H1 (cell line): ENCODE data around the gene POLR3C. TPM values are rescaled to one million over a fixed set of nuclear protein-coding genes. Genes with fewer than 3 reads are reported as not detected.

Experiments used
- CTCF ChIA-PET: fragments of 300-600 bp; sonication (Branson Sonifier 250); formaldehyde crosslinking; loops from one replicate; lab custom pipeline; 2021; ENCODE audit not compliant: partially characterized antibody; lab: Charles Lee
- POLR2A ChIA-PET: fragments of 300-600 bp; sonication (Branson Sonifier 250); formaldehyde crosslinking; loops from one replicate; lab custom pipeline; 2021; ENCODE audit warnings: inconsistent platforms; ENCODE audit not compliant: partially characterized antibody; lab: Charles Lee
- DNase-seq, 2 experiments: peaks; one replicate each; pipeline versions ENCODE4 v3.0.0 to v3.0.0-alpha.2; 2010 to 2022; ENCODE audit warnings: low spot score in 2 of 2, low read depth in 1 of 2, mixed read lengths in 1 of 2
- FAIRE-seq: peaks from 2 replicates; lab custom pipeline; 2011; peaks lifted over from hg19 to GRCh38; lab: Jason Lieb, UNC
- H2AFZ ChIP-seq: 2 replicates; pipeline ENCODE4 v1.8.1; 2012; ENCODE audit warnings: low read length, inconsistent platforms
- H2AK5ac ChIP-seq: 2 replicates; pipeline ENCODE4 v1.6.1; 2013; ENCODE audit warnings: low read depth, low read length
- H2BK120ac ChIP-seq: replicated peaks from 2 replicates; pipeline ENCODE3; 2013; ENCODE audit warnings: low read depth, low read length, inconsistent platforms
- H2BK12ac ChIP-seq: 2 replicates; pipeline ENCODE4 v1.6.1; 2013; ENCODE audit warnings: low read depth, low read length
- H2BK15ac ChIP-seq: 2 replicates; pipeline ENCODE4 v1.6.1; 2013; ENCODE audit warnings: low read length
- H2BK20ac ChIP-seq: 2 replicates; pipeline ENCODE4 v1.6.1; 2013; ENCODE audit warnings: low read length
- H2BK5ac ChIP-seq: 2 replicates; pipeline ENCODE4 v1.6.1; 2013; ENCODE audit warnings: low read depth, low read length
- H3K14ac ChIP-seq: 2 replicates; pipeline ENCODE4 v1.6.1; 2013; ENCODE audit warnings: inconsistent platforms; ENCODE audit not compliant: insufficient read length
- H3K18ac ChIP-seq: 2 replicates; pipeline ENCODE4 v1.6.1; 2013; ENCODE audit warnings: low read length; ENCODE audit errors: extremely low read depth
- H3K23ac ChIP-seq: 2 replicates; pipeline ENCODE4 v1.6.1; 2013; ENCODE audit warnings: inconsistent platforms; ENCODE audit not compliant: insufficient read length
- H3K23me2 ChIP-seq: 2 replicates; pipeline ENCODE4 v1.6.1; 2013; ENCODE audit warnings: low read depth, low read length
- H3K27ac ChIP-seq: 2 replicates; pipeline ENCODE4 v1.6.1; 2011; ENCODE audit warnings: low read depth, low read length, inconsistent platforms
- H3K27me3 ChIP-seq, 4 experiments: replicated peaks in 1 of 4; 1 replicate in 1 of 4; 2 replicates in 3 of 4; pipeline versions ENCODE4 v1.6.1 to v1.8.1; 2011 to 2013; ENCODE audit warnings: low read length in 3 of 4, mild to moderate bottlenecking in 3 of 4, inconsistent platforms in 2 of 4, mixed read lengths in 2 of 4, moderate library complexity in 1 of 4; ENCODE audit not compliant: control insufficient read depth in 3 of 4, insufficient read depth in 3 of 4; ENCODE audit errors: extremely low read depth in 1 of 4
- H3K36me3 ChIP-seq, 4 experiments: 2 replicates each; pipeline versions ENCODE4 v1.6.1 to v1.8.1; 2011 to 2013; ENCODE audit warnings: mild to moderate bottlenecking in 4 of 4, low read length in 3 of 4, moderate library complexity in 2 of 4, control low read depth in 1 of 4, inconsistent platforms in 1 of 4; ENCODE audit not compliant: insufficient read depth in 4 of 4, control insufficient read depth in 2 of 4
- H3K4ac ChIP-seq: replicated peaks from 2 replicates; pipeline ENCODE3; 2013; ENCODE audit warnings: low read length, low read depth, mixed read lengths, inconsistent platforms; ENCODE audit not compliant: insufficient read length
- H3K4me1 ChIP-seq, 4 experiments: replicated peaks in 1 of 4; 1 replicate in 1 of 4; 2 replicates in 3 of 4; pipeline versions ENCODE4 v1.6.1 to v1.8.1; 2011 to 2013; ENCODE audit warnings: low read length in 3 of 4, inconsistent platforms in 2 of 4, mixed read lengths in 1 of 4; ENCODE audit not compliant: insufficient read depth in 4 of 4, control insufficient read depth in 3 of 4
- H3K4me2 ChIP-seq, 2 experiments: 2 replicates each; pipeline versions ENCODE4 v1.6.1 to v1.8.1; 2011 to 2013; ENCODE audit warnings: low read depth in 2 of 2, low read length in 2 of 2, control low read depth in 1 of 2, inconsistent platforms in 1 of 2, mild to moderate bottlenecking in 1 of 2; ENCODE audit not compliant: insufficient read depth in 1 of 2
- H3K4me3 ChIP-seq, 4 experiments: fragments of 200-600, 300-600 bp in 1 of 4; sonication (generic), shearing (Covaris generic), sonication (Bioruptor Twin) in 1 of 4; 2 replicates each; pipeline versions ENCODE4 v1.5.1 to v1.8.1; 2011 to 2016; ENCODE audit warnings: low read length in 4 of 4, low read depth in 3 of 4, control low read depth in 2 of 4, inconsistent platforms in 2 of 4, mild to moderate bottlenecking in 2 of 4, mixed read lengths in 1 of 4, moderate library complexity in 1 of 4; ENCODE audit not compliant: insufficient read depth in 2 of 4; ENCODE audit errors: extremely low read depth in 1 of 4
- H3K56ac ChIP-seq: replicated peaks from 2 replicates; pipeline ENCODE3; 2013; ENCODE audit warnings: low read depth, mild to moderate bottlenecking, mixed read lengths, low read length, inconsistent platforms; ENCODE audit not compliant: insufficient read length
- H3K79me1 ChIP-seq: 2 replicates; pipeline ENCODE4 v1.6.1; 2013; ENCODE audit warnings: low read depth, low read length, control low read depth
- H3K79me2 ChIP-seq, 2 experiments: 2 replicates each; pipeline versions ENCODE4 v1.6.1 to v1.8.1; 2012 to 2013; ENCODE audit warnings: low read length in 2 of 2, mild to moderate bottlenecking in 2 of 2, inconsistent platforms in 1 of 2; ENCODE audit not compliant: insufficient read depth in 2 of 2, control insufficient read depth in 1 of 2
- H3K9ac ChIP-seq, 4 experiments: replicated peaks in 1 of 4; 1 replicate in 1 of 4; 2 replicates in 3 of 4; pipeline versions ENCODE4 v1.6.1 to v1.8.1; 2011 to 2013; ENCODE audit warnings: low read depth in 3 of 4, low read length in 3 of 4, control low read depth in 2 of 4, mild to moderate bottlenecking in 2 of 4, moderate library complexity in 2 of 4, inconsistent platforms in 1 of 4; ENCODE audit errors: extremely low read depth in 1 of 4
- H3K9me3 ChIP-seq, 2 experiments: 2 replicates each; pipeline versions ENCODE4 v1.6.1 to v1.8.1; 2012 to 2013; ENCODE audit warnings: mild to moderate bottlenecking in 2 of 2, moderate library complexity in 2 of 2, control low read depth in 1 of 2, inconsistent platforms in 1 of 2, low read depth in 1 of 2, low read length in 1 of 2, mixed read lengths in 1 of 2; ENCODE audit not compliant: insufficient read depth in 2 of 2
- H4K20me1 ChIP-seq, 2 experiments: replicated peaks in 1 of 2; 2 replicates each; pipeline versions ENCODE3 to v1.8.1; 2011 to 2013; ENCODE audit warnings: inconsistent platforms in 2 of 2, low read length in 2 of 2, mild to moderate bottlenecking in 1 of 2; ENCODE audit not compliant: insufficient read depth in 2 of 2, control insufficient read depth in 1 of 2
- H4K5ac ChIP-seq: 2 replicates; pipeline ENCODE4 v1.6.1; 2013; ENCODE audit warnings: low read length, low read depth, mixed read lengths, inconsistent platforms; ENCODE audit not compliant: insufficient read length
- H4K8ac ChIP-seq: 2 replicates; pipeline ENCODE4 v1.8.0; 2013; ENCODE audit warnings: mild to moderate bottlenecking, moderate library complexity, low read length, inconsistent platforms; ENCODE audit not compliant: insufficient read depth; ENCODE audit errors: extremely low read depth
- H4K91ac ChIP-seq: replicated peaks from 2 replicates; pipeline ENCODE3; 2013; ENCODE audit warnings: low read length, mixed read lengths, inconsistent platforms; ENCODE audit not compliant: insufficient read length
- SP4 ChIP-seq: IDR thresholded peaks from 2 replicates; pipeline ENCODE4 v1.6.1; 2012; ENCODE audit warnings: low read length, inconsistent platforms
- TAF7 ChIP-seq: optimal IDR thresholded peaks from 2 replicates; pipeline ENCODE3; 2011; ENCODE audit warnings: low read depth, mild to moderate bottlenecking, inconsistent platforms, low read length, moderate library complexity, borderline replicate concordance
- WGBS, 2 experiments: shearing (Covaris generic) in 1 of 2; methylation state at CpG; one replicate each; pipeline versions ENCODE4 v1.1.6 to v1.1.7; 2013 to 2015; ENCODE audit warnings: low lambda C conversion rate in 2 of 2, mixed read lengths in 2 of 2, inconsistent platforms in 1 of 2, low coverage in 1 of 2, missing lambda C conversion rate in 1 of 2; ENCODE audit not compliant: insufficient replicate concordance in 2 of 2, insufficient coverage in 1 of 2, insufficient read length in 1 of 2; ENCODE audit errors: extremely low coverage in 1 of 2, missing lambda C conversion rate in 1 of 2; 5-methylcytosine and 5-hydroxymethylcytosine counted together
- polyA plus RNA-seq, 7 experiments: library from polyadenylated mRNA; depleted of rRNA in 3 of 7; stranded (reverse) in 5 of 7; unstranded in 2 of 7; fragments of >200 nt in 5 of 7; fragments of 200-250 nt in 2 of 7; gene quantifications; 1 replicate in 5 of 7; 2 replicates in 1 of 7; 4 replicates in 1 of 7; pipeline versions ENCODE4 v1.2.1 to v1.2.3, GENCODE V29; 2011 to 2013; ENCODE audit warnings: missing spikeins in 2 of 7, mixed read lengths in 2 of 7
- total RNA-seq: library from RNA; stranded (reverse); fragmentation: NEBNext Ultra II Directional; extraction: Animal tissue kit (Norgen Biotek cat#: 25700); gene quantifications from 2 replicates; pipeline ENCODE4 v1.2.1, GENCODE V29; 2021
- TF ChIP-seq, protein P1 (sequence below): IDR thresholded peaks from 2 replicates; pipeline ENCODE4 v1.6.1; 2012; ENCODE audit warnings: low read length, inconsistent platforms

POLR3C gene
- total and polyA plus RNA-seq, 2 of the 8 experiments (the other 6 are each of a cell fraction or from before 2014, with no cell fraction given): 26.8 TPM

DNA sequence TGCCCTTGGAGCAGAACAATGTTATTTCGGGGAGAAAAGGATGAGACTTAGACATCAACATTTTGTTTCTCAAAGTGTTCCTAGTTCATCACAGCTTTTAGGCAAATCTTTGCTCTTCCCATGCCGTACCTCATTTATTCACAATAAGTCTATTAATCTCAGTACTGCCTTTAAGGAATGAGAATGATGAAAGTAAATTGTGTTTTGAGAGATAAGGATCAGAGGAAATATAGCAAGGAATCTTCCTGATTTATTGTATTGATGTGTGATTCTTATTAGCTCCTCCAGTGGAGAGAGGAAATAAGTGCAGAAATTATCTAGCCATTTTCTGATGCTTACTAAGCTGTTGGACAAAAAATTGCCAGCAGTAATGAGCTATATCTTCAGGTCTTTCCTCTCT, 2.0 kb downstream of the POLR3C start:
- peaks cover 2 to 3% of the 10 kb centered on the region in 2 experiments for H4K20me1 ChIP-seq
- CTCF ChIA-PET: interaction anchor here (1.4 to 14.5 kb wide), 2 partner anchors 21 to 33 kb away, joined by 4 to 109 read pairs; partner anchors contain the start of genes NUDT17 and PIAS3
- no peaks in the 10 kb centered on the region for H3K9me3 ChIP-seq
- H4K8ac ChIP-seq: no peak overlapping the region
- H4K91ac ChIP-seq: no peak overlapping the region
- H3K14ac ChIP-seq: no peak overlapping the region
- H3K56ac ChIP-seq: no peak overlapping the region
- no peaks in the 10 kb centered on the region for H3K79me1 ChIP-seq
- H3K79me2 ChIP-seq: peaks cover 0 to 13% of the 10 kb centered on the region in 2 experiments; a peak in 3 of 4 replicates
- 86% methylated on average over 2 of the region's 2 CpGs; no CpG with 5 or more reads in 1 of the 2 experiments for WGBS, 2 experiments
- no peak overlapping the region for H3K23ac ChIP-seq
- no peak overlapping the region for H2BK12ac ChIP-seq
- H2AK5ac ChIP-seq: no peak overlapping the region
- no peak overlapping the region for H3K18ac ChIP-seq
- H3K4ac ChIP-seq: no peak overlapping the region
- H4K5ac ChIP-seq: no peak overlapping the region
- no peak for FAIRE-seq
- POLR2A ChIA-PET: interaction anchor here (0.7 to 3.9 kb wide), 5 partner anchors 19 to 545 kb away, joined by 3 to 25 read pairs (median 7); partner anchors contain the start of genes NUDT17 and PIAS3
- H3K4me2 ChIP-seq: no peak overlapping the region
- H2BK15ac ChIP-seq: no peak overlapping the region
- no peak overlapping the region for H2AFZ ChIP-seq
- peaks cover 0 to 4% (median 0%) of the 10 kb centered on the region in 4 experiments; a peak in 1 of 7 replicates for H3K4me1 ChIP-seq
- no peak for TF ChIP-seq TAF7
- TF ChIP-seq SP4: no peak
- TF ChIP-seq, protein P1, sequence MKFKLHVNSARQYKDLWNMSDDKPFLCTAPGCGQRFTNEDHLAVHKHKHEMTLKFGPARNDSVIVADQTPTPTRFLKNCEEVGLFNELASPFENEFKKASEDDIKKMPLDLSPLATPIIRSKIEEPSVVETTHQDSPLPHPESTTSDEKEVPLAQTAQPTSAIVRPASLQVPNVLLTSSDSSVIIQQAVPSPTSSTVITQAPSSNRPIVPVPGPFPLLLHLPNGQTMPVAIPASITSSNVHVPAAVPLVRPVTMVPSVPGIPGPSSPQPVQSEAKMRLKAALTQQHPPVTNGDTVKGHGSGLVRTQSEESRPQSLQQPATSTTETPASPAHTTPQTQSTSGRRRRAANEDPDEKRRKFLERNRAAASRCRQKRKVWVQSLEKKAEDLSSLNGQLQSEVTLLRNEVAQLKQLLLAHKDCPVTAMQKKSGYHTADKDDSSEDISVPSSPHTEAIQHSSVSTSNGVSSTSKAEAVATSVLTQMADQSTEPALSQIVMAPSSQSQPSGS: no peak
- TF ChIP-seq, all 59 proteins: peak for 0
- peaks cover 5% of the 10 kb centered on the region; the same call in 1 of the 2 replicates for H3K23me2 ChIP-seq
- no peak overlapping the region for H2BK120ac ChIP-seq
- no peak overlapping the region for H3K27ac ChIP-seq
- H2BK20ac ChIP-seq: no peak overlapping the region
- no peak overlapping the region for H2BK5ac ChIP-seq
- no peak overlapping the region for H3K4me3 ChIP-seq
- H3K36me3 ChIP-seq: peaks cover 10 to 47% (median 29%) of the 10 kb centered on the region in 4 experiments; a peak in 7 of 8 replicates
- no peak for DNase-seq
- no peak overlapping the region for H3K9ac ChIP-seq
- H3K27me3 ChIP-seq: no peaks in the 10 kb centered on the region
